Activated CD4-positive, alpha-beta T cell treated with anti-CD3 and anti-CD28 coated beads for 4 hours (primary cell): ENCODE data around the gene PCDHB13.
"Not testable (repeated sequence)": the region's sequence is repeated elsewhere in the genome, so short reads cannot be mapped to it uniquely, and the experiment has no call there.

Source experiments
- DNase-seq, 2 donors: peaks; one replicate each; pipeline ENCODE4 v3.0.0-alpha.2; 2020

PCDHB13 gene

DNA sequence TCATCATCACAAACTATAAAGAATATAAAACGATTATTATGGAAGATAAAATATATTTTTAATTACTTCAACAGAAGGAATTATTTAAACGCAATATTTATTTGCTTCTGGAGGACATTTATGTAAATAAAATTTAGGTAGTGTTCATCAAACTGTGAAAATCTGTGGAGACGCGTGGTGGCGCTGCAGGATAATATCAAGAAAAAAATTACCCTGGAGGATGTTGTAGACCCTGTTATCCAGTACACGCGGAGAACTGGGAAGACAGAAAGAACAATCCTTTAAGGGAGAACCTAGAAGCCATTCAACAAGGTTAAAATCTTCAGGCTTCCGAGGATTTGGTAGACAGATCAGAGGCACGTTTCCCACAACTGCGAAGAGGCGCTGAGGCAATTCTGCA is 5.2 kb upstream of the PCDHB13 start, which contains the start of gene PCDHB12:
Gene PCDHB12 (plus strand): TSS at position 242 of the 400 bp plus-strand sequence. CDS start 189 bp downstream, outside the sequence.
- DNase-seq, result no peak

DNA sequence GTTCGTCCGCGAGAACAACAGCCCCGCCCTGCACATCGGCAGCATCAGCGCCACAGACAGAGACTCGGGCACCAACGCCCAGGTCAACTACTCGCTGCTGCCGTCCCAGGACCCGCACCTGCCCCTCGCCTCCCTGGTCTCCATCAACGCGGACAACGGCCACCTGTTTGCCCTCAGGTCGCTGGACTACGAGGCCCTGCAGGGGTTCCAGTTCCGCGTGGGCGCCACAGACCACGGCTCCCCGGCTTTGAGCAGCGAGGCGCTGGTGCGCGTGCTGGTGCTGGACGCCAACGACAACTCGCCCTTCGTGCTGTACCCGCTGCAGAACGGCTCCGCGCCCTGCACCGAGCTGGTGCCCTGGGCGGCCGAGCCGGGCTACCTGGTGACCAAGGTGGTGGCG is 3.4 kb upstream of the PCDHB13 start:
- DNase-seq, result not testable (repeated sequence)

DNA sequence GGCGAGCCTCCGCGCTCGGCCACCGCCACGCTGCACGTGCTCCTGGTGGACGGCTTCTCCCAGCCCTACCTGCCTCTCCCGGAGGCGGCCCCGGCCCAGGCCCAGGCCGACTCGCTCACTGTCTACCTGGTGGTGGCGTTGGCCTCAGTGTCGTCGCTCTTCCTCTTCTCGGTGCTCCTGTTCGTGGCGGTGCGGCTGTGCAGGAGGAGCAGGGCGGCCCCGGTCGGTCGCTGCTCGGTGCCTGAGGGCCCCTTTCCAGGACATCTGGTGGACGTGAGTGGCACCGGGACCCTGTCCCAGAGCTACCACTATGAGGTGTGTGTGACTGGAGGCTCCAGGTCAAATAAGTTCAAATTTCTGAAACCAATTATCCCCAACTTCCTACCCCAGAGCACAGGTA is 2.9 kb upstream of the PCDHB13 start:
- DNase-seq, result not testable (repeated sequence)

DNA sequence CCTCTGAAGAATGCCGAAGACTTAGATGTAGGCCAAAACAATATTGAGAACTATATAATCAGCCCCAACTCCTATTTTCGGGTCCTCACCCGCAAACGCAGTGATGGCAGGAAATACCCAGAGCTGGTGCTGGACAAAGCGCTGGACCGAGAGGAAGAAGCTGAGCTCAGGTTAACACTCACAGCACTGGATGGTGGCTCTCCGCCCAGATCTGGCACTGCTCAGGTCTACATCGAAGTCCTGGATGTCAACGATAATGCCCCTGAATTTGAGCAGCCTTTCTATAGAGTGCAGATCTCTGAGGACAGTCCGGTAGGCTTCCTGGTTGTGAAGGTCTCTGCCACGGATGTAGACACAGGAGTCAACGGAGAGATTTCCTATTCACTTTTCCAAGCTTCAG is 864 bp downstream of the PCDHB13 start:
- not testable (repeated sequence) for DNase-seq

DNA sequence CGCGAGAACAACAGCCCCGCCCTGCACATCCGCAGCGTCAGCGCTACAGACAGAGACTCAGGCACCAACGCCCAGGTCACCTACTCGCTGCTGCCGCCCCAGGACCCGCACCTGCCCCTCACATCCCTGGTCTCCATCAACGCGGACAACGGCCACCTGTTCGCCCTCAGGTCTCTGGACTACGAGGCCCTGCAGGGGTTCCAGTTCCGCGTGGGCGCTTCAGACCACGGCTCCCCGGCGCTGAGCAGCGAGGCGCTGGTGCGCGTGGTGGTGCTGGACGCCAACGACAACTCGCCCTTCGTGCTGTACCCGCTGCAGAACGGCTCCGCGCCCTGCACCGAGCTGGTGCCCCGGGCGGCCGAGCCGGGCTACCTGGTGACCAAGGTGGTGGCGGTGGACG is 1.8 kb downstream of the PCDHB13 start:
- not testable (repeated sequence) for DNase-seq

DNA sequence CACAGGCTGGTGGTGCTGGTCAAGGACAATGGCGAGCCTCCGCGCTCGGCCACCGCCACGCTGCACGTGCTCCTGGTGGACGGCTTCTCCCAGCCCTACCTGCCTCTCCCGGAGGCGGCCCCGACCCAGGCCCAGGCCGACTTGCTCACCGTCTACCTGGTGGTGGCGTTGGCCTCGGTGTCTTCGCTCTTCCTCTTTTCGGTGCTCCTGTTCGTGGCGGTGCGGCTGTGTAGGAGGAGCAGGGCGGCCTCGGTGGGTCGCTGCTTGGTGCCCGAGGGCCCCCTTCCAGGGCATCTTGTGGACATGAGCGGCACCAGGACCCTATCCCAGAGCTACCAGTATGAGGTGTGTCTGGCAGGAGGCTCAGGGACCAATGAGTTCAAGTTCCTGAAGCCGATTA is 2.3 kb downstream of the PCDHB13 start:
- not testable (repeated sequence) for DNase-seq

DNA sequence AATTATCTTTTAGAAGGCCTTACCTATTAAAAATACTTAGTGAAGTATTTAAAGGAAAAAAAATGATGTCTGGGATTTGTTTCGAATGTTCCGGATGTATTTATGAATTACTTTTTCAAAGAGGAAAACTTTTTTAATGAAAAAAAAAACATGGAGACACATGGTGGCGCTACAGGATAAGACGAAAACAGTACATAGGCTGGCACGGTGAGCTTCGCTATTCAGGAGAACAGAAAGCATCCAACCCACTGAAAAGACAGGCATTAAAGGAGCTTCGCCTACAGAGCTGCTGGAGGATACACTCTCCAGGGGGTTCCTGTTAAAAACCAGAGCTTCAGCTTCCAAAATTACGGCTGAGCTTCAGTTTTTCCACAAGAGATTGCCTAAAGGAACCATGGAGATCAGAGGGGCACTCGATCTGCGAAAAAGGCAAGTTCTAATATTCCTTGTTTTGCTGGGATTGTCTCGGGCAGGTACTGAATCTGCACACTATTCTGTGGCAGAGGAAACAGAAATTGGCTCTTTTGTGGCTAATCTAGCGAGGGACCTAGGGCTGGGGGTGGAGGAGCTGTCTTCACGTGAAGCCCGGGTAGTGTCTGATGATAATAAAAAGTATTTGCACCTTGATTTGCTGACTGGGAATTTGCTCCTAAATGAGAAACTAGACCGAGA is 9.5 kb downstream of the PCDHB13 start, which contains the start of gene PCDHB14:
Gene PCDHB14 (plus strand): TSS at position 232 of the 672 bp plus-strand sequence. CDS start 163 bp downstream, at position 395.
- DNase-seq, result no peak

DNA sequence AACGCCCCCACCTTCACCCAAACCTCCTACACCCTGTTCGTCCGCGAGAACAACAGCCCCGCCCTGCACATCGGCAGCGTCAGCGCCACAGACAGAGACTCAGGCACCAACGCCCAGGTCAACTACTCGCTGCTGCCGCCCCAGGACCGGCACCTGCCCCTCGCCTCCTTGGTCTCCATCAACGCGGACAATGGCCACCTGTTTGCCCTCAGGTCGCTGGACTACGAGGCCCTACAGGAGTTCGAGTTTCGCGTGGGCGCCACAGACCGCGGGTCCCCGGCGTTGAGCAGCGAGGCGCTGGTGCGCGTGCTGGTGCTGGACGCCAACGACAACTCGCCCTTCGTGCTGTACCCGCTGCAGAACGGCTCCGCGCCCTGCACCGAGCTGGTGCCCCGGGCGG is 11.1 kb downstream of the PCDHB13 start:
- not testable (repeated sequence) for DNase-seq

DNA sequence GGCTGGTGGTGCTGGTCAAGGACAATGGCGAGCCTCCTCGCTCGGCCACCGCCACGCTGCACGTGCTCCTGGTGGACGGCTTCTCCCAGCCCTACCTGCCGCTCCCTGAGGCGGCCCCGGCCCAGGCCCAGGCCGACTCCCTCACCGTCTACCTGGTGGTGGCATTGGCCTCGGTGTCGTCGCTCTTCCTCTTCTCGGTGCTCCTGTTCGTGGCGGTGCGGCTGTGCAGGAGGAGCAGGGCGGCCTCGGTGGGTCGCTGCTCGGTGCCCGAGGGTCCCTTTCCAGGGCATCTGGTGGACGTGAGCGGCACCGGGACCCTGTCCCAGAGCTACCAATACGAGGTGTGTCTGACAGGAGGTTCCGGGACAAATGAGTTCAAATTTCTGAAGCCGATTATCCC is 11.7 kb downstream of the PCDHB13 start:
- DNase-seq, result not testable (repeated sequence)

DNA sequence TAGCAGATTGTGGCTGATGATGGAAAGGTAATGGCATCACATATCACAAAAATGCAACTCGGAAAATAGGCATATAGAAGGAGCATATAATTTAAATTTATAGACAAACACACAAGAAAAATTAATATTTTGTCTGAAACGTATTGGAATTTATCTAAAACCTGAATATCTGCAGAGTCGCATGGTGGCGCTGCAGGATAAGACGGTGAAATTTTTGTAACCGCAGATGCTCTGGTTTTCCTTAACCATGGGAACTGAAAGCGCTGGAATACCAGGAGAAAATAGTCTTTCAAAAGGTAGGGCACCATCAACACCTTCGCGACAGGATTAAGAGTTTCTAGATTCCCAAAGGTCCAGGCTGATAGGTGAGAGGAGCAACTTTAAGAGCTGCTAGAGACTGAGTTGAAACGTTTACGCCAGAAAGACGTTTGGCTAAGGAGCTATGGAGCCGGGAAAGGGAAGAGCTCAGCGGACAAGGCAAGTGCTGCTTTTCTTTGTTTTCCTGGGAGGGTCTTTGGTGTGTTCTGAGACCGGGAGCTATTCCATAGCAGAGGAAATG is 20.5 kb downstream of the PCDHB13 start:
- no peak for DNase-seq

DNA sequence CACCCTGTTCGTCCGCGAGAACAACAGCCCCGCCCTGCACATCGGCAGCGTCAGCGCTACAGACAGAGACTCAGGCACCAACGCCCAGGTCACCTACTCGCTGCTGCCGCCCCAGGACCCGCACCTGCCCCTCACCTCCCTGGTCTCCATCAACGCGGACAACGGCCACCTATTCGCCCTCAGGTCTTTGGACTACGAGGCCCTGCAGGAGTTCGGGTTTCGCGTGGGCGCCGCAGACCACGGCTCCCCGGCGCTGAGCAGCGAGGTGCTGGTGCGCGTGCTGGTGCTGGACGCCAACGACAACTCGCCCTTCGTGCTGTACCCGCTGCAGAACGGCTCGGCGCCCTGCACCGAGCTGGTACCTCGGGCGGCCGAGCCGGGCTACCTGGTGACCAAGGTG is 22.2 kb downstream of the PCDHB13 start:
- DNase-seq, result not testable (repeated sequence)

DNA sequence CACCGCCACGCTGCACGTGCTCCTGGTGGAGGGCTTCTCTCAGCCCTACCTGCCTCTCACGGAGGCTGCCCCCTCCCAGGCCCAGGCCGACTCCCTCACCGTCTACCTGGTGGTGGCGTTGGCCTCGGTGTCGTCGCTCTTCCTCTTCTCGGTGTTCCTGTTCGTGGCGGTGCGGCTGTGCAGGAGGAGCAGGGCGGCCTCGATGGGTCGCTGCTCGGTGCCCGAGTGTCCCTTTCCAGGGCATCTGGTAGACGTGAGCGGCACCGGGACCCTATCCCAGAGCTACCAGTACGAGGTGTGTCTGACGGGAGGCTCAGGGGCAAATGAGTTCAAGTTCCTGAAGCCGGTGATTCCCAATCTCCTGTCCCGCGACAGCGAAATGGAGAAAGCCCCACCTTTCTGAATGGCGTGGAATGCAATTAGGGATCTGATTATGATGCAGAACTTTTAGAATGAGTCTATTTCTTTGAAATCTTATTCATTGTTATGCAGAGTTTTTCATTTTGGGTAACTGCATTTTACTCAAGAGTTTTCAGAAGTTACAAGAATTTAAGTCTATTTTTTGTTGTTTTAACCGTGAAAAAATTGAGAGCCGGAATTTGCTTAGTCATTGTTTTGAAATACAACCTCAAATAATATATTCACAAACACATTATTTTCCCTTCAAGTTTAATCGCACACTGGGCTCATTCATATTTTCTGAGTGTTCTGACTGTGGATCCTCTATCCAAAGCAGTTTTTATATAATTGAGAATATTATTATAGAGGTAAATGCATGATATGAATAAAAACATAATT is 23.0 kb downstream of the PCDHB13 start:
- no peak for DNase-seq

DNA sequence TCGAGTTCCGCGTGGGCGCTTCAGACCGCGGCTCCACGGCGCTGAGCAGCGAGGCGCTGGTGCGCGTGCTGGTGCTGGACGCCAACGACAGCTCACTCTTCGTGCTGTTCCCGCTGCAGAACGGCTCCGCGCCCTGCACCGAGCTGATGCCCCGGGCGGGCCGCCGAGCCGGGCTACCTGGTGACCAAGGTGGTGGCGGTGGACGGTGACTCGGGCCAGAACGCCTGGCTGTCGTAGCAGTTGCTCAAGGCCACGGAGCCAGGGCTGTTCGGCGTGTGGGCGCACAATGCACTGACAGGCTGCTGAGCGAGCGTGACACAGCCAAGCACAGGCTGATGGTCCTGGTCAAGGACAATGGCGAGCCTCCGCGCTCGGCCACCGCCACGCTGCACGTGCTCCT is 27.8 kb downstream of the PCDHB13 start:
- no peak for DNase-seq

DNA sequence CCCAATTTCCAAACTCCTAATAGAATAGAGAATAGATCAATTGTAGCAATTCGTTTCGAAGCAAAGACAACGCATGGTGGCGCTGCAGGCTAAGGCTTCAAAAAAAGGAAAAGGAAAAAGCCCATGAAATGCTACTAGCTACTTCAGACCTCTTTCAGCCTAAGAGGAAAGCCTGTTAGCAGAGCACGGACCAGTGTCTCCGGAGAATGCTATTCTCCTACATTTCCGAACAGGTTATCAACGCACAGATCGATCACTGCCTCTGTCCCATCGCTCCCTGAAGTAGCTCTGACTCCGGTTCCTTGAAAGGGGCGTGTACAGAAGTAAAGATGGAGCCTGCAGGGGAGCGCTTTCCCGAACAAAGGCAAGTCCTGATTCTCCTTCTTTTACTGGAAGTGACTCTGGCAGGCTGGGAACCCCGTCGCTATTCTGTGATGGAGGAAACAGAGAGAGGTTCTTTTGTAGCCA is 31.6 kb downstream of the PCDHB13 start, which contains the start of gene PCDHB15:
Gene PCDHB15 (plus strand): TSS at position 146 of the 468 bp plus-strand sequence. CDS start 184 bp downstream, at position 330.
- peak in 1 of 2 donors; percentile 14 for DNase-seq

DNA sequence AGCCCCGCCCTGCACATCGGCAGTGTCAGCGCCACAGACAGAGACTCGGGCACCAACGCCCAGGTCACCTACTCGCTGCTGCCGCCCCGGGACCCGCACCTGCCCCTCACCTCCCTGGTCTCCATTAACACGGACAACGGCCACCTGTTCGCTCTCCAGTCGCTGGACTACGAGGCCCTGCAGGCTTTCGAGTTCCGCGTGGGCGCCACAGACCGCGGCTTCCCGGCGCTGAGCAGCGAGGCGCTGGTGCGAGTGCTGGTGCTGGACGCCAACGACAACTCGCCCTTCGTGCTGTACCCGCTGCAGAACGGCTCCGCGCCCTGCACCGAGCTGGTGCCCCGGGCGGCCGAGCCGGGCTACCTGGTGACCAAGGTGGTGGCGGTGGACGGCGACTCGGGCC is 33.3 kb downstream of the PCDHB13 start:
- DNase-seq, result not testable (repeated sequence)

DNA sequence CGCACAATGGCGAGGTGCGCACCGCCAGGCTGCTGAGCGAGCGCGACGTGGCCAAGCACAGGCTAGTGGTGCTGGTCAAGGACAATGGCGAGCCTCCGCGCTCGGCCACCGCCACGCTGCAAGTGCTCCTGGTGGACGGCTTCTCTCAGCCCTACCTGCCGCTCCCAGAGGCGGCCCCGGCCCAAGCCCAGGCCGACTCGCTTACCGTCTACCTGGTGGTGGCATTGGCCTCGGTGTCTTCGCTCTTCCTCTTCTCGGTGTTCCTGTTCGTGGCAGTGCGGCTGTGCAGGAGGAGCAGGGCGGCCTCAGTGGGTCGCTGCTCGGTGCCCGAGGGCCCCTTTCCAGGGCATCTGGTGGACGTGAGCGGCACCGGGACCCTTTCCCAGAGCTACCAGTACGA is 33.7 kb downstream of the PCDHB13 start:
- not testable (repeated sequence) for DNase-seq

DNA sequence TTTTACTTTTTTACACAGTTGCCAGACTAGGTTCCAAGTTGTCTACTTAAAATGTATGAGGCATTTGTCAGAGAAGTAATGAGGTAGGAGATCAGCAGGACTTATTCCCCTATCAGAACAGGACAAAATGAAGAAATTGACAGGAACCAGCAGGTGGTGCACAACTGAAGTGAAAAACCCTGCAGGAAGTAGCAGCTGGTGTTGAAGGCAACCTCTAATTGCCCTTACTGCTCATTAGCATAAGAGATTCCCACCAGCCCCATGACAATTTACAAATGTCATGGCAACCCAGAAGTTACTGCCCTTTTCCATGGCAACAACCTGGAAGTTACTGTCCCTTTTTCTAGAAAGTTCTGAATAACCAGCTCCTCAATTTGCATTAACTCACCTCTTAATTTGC is 36.9 kb downstream of the PCDHB13 start:
- DNase-seq, result no peak

DNA sequence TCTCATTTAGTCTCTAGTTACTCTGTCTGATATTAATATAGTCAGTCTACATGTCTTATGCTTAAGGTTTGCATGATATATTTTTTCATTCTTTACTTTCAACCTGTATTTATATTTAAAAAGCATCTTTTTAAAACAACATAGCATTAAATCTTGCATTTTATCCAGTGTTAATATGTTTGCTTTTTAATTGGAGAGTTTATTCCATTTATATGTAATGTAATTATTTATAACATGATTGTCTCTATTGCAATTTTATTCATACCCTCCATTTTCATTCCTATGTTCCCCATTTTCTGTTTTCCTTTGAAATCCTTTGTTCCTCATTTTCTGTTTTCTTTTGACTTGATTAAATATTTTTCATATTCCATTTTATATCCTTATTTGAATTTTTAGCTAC is 44.7 kb downstream of the PCDHB13 start:
- no peak for DNase-seq

DNA sequence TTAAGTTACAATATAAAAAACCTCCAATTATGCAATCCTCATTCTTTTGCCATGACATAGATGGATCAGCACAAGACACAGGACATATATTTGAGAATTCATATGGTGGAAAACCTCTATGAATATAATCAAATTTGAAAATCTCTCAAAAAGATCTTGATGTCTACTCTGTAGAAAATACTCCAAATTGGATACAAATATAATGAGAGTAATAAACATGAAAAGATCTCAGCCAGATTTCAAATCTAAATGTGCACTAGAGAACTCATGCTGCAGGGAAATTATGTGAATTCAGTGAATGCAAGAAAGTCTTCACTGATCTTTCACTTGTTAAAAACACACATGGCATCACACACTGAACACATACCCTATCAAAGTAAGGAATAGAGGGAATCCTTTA is 45.2 kb downstream of the PCDHB13 start:
- no peak for DNase-seq

DNA sequence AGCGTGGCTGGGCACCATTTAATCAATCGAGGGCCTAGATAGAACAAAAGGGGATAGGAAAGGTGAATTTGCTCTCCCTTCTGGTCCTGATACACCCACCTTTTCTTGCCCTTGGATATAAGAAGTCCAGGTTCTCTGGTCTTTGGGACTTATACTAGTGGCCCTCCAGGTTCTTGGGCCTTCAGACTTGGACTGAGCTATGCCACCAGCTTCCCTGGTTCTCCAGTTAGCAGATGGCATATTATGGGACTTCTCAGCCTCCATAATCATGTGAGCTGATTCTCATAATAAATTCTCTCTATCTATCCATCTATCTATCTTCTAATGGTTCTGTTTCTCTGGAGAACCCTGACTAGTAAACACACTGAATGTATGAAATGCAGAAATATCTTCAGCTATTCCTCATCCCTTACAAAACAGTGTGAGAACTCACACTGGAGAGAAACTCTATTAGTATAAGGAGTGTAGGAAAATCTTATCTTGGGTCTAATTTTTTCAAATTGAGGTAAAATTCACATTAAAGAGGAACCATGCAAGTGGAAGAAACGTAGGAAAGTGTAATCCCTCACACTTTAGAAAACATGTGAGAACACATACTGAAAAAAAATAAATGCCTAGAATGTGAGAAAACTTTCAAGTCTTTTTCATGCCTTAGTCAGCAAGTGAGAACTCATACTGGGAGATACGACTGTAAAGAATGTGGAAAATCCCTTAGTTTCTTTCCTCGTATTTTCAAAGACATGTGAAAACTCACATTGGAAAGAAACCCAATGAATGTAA is 46.9 kb downstream of the PCDHB13 start:
- no peak for DNase-seq

DNA sequence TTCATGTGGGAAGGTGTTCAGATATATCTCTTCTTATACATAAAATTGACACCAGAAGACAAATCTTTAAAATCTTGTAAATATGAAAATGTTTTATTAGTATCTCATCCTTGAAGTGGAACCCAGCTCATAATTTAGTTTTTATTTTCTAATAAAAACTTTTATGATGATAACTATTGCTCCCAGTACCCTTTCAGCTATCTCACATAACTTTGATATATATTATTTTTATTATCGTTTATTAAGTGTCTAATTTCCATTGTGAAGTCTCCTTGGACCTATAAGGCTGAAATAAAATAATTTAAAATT is 47.5 kb downstream of the PCDHB13 start:
- DNase-seq, result no peak
